GM10266 (cell line): ENCODE results near the gene NPDC1.

Experiments
- DNase-seq: peaks from one replicate; pipeline ENCODE4 v3.0.0; 2012; ENCODE audit errors: extremely low spot score
- CTCF ChIP-seq: IDR thresholded peaks from 2 replicates; pipeline ENCODE4 v1.5.1; 2012; ENCODE audit warnings: mild to moderate bottlenecking, low read depth; ENCODE audit not compliant: control insufficient read depth, insufficient read depth; ENCODE audit errors: missing control alignments

NPDC1 gene

GRCh38 chr9:136997830-136998234 is 48.1 kb downstream of the NPDC1 start:
- TF ChIP-seq CTCF: no peak
- DNase-seq: no peak

- no peak for TF ChIP-seq CTCF
- DNase-seq: no peak
Observed at GRCh38 chr9:136997371-136997770, 48.6 kb downstream of the NPDC1 start.

DNA sequence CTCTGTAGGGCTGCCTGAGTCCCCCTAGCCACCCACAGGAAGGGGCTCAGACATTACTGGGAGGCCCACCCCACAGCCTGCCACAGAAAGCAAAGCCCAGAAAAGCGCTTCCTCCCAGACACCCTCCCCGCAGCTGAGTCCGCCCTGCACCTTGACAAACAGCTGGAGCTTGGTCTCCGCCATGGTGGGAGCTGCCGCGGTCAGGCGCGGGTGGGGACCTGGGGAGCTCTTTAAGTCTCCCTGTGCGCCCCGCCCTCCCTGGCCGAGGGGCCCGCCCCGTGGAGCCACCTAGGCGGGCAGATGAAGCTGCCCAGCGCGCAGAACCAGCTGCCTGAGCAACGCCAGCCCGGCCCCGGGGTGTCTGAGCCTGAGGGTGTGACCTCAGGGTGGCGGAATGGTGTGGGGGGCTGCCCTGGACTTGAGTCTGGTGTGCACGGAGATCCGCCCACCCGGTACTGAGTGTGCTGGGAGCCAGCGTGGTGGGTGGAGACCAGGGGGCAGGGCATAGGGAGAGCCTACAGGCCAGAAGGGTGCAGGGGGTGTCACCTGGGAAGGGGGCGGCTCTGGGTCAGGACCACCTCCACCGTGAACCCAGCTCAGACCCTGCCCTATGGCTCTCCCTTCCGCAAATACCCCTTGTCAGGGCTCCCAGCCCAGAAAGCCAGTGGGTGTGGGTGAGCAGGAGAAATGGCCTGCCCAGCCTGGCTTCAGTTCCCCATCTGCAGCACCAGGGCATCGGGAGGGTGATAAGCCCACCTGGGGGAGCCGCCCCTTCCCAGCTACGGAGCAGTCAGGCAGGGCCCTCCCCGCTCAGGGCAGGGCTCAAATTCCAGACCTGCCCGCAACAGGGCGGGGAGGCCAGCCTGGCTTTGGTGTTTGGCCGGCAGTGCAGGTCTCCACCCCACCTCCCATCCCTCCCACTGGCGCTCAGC is 49.4 kb downstream of the NPDC1 start, which contains the start of gene CLIC3:
Gene CLIC3, minus strand, starts transcription at position 208 of the 932 bp plus-strand sequence. Its CDS starts 25 bp downstream, at position 183.
- TF ChIP-seq CTCF: no peak
- no peak for DNase-seq

DNA sequence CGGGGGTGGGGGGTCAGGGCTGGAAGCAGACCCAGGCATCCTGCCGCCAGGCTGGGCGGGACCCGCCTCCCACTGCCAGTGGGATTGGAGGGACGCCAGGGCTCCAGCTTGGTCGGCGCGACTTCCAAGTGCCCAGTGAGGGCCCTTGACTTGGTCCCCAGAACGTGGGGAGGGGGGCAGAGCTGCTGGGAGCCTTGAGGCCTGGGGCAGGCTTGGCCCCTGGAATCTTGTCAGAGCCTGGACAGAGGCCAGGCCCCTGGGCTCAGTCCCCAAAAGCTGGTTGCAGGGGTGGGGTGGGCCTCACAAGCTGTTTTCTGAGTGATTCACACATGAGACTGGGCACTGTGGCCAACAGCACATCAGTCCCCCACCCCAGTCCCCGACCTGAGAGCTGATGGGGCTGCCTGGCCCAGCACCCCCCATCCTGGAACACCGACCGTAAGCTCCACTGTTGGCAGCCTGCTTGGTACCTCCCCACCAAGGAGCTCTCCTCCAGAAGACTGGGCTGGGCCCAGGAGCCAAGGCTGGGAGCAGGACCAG is 50.1 kb downstream of the NPDC1 start:
- no peak for TF ChIP-seq CTCF
- DNase-seq: no peak

DNA sequence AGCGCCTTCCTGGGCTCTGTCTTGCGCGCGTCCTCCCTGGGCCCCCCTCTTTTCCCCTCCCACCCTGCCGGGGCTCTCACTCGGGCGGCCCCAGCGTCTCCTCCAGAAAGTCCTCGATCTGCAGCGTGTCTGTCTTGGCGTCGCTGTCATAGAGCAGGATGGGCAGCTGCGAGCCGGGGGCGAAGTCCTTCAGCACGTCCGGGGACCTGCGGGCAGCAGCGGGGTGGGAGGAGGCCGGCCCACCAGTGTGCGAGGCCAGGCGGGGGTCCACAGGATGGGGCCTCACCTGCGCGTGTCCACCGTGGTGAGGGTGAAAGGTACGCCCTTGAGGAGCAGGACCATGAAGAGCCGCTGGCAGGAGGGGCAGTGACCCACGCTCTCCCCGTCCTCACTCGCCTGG is 50.6 kb downstream of the NPDC1 start:
- DNase-seq: no peak
- no peak for TF ChIP-seq CTCF

DNA sequence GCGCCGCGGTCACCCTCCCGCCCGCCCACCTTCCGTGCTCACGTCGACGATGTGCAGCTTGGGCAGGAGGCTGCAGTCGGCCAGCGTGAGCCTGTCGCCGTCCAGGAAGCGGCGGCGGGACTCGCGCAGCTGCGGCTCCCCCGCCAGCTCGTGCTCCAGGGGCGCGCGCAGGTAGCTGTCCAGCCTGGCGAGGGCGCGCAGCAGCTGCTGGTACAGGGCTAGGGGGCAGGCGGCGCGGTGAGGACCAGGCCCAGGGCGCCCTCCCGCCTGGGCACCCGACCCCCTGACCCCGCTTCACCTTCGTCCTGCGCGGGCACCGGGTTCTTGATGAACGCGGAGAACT is 51.1 kb downstream of the NPDC1 start:
- no peak for DNase-seq
- TF ChIP-seq CTCF: no peak

GRCh38 chr9:136994180-136994887 is 51.6 kb downstream of the NPDC1 start:
- TF ChIP-seq CTCF: no peak
- DNase-seq: no peak
